Heart left ventricle (tissue), 16 donors: ENCODE results near the gene SLC26A11. TPM values are rescaled to one million over a fixed set of nuclear protein-coding genes. Genes with fewer than 3 reads are reported as not detected.

Experiments used
- ATAC-seq, 4 donors: fragments of 200-7000 bp; cut with Tn5 transposase; one replicate each; pipeline ENCODE4 v1.9.1; 2020 to 2022; ENCODE audit warnings: moderate library complexity in 4 of 4, mild to moderate bottlenecking in 3 of 4, moderate number of reproducible peaks in 1 of 4
- DNase-seq, 5 donors: peaks; one replicate each; pipeline ENCODE4 v3.0.0-alpha.2; 2020
- H3K27ac ChIP-seq, 12 donors: fragments of 200-600 bp; sonication (generic) in 4 of 12; one replicate each; pipeline versions ENCODE4 v1.5.0 to v1.8.0; 2016 to 2022; ENCODE audit warnings: mild to moderate bottlenecking in 2 of 12
- H3K27me3 ChIP-seq, 9 donors: fragments of 200-600 bp; sonication (generic) in 2 of 9; one replicate each; pipeline versions ENCODE4 v1.5.1 to v1.8.0; 2016 to 2022; ENCODE audit warnings: mild to moderate bottlenecking in 3 of 9
- H3K36me3 ChIP-seq, 9 donors: fragments of 200-600 bp; sonication (generic) in 2 of 9; one replicate each; pipeline versions ENCODE4 v1.5.0 to v1.8.0; 2018 to 2022; ENCODE audit warnings: mild to moderate bottlenecking in 2 of 9
- H3K4me1 ChIP-seq, 12 donors: fragments of 200-600 bp; sonication (generic) in 4 of 12; one replicate each; pipeline versions ENCODE4 v1.5.0 to v1.8.0; 2016 to 2022; ENCODE audit warnings: mild to moderate bottlenecking in 3 of 12
- H3K4me3 ChIP-seq, 12 donors: fragments of 200-600 bp; sonication (generic) in 4 of 12; one replicate each; pipeline versions ENCODE4 v1.5.0 to v1.8.0; 2017 to 2022; ENCODE audit warnings: mild to moderate bottlenecking in 9 of 12, moderate library complexity in 4 of 12
- H3K9me3 ChIP-seq, 12 donors: fragments of 200-600 bp; sonication (generic) in 4 of 12; one replicate each; pipeline versions ENCODE4 v1.5.0 to v1.8.0; 2016 to 2022; ENCODE audit warnings: mild to moderate bottlenecking in 1 of 12
- CTCF ChIP-seq, 12 donors: fragments of 200-600 bp; sonication (generic) in 4 of 12; IDR thresholded peaks; one replicate each; pipeline versions ENCODE4 v1.5.0 to v1.8.0; 2018 to 2022; ENCODE audit warnings: antibody characterized with exemption in 12 of 12, mild to moderate bottlenecking in 5 of 12
- POLR2A ChIP-seq, 2 donors: fragments of 450-650 bp; IDR thresholded peaks; one replicate each; pipeline ENCODE4 v1.6.1; 2017; ENCODE audit warnings: antibody characterized with exemption in 2 of 2, mild to moderate bottlenecking in 2 of 2, moderate library complexity in 2 of 2
- WGBS, 4 donors: extraction: QIAGEN DNeasy Blood & Tissue Kit in 2 of 4; methylation state at CpG; one replicate each; pipeline versions ENCODE4 v1.1.5 to v1.1.7; 2013 to 2018; 5-methylcytosine and 5-hydroxymethylcytosine counted together
- intact Hi-C, 10 donors: fragments of 100-400 bp; cut with DNase I; formaldehyde crosslinking; loops; one replicate each; pipeline versions ENCODE4 v1.11.1 to v1.14.2; 2022
- polyA plus RNA-seq, 2 donors: library from polyadenylated mRNA; stranded (reverse); fragments of 200-250 nt; gene quantifications; one replicate each; pipeline ENCODE4 v1.2.3, GENCODE V29; 2013
- total RNA-seq, 9 donors: library from RNA; depleted of rRNA in 2 of 9; stranded (reverse); fragments of >200 nt in 2 of 9; fragmentation: NEBNext Ultra II Directional in 3 of 9; extraction: Animal tissue kit (Norgen Biotek cat#: 25700) in 3 of 9; gene quantifications; one replicate each; pipeline versions ENCODE4 v1.1.0 to v1.2.4, GENCODE V29; 2016 to 2023
- donor health status: ischemic (EF 13 %, LVEDD 7.1; RV severe dilation, severe dysfunction).
- donor health status: healthy with polysubstance abuse.
- donor health status: DM: no; HTN: yes; CAD: no.
- donor health status: DM: no; HTN: no; CAD: no.
- donor health status: ischemic (EF 25% LVEDD 6.9; RV normal size, moderate dysfunction).
- donor health status: ischemic (EF 25% LVEDD 5.7; RV mildly dilated, moderate dysfunction).
- donor health status: healthy.
- donor health status: DM: yes; HTN: yes; CAD: no.
- donor health status: ischemic (EF 35%, LVEDD 5.7; RV mildly dilated, moderate dysfunction).
- donor health status: nonischemic (EF 11% LVEDD 7.7; RV severe dilation, severe dysfunction).
- donor health status: DM: yes; HTN: yes; CAD: no.
- donor health status: PGD.
- donor health status: ischemic (EF 29% LVEDD 5.4; RV normal size, mild dysfunction).
- donor health status: nonischemic (EF 23%, LVEDD 6.1; RV moderate dilation, normal function).

SLC26A11 gene
- total and polyA plus RNA-seq, 11 donors, result 2.4 to 13.0 (median 4.1) TPM

DNA sequence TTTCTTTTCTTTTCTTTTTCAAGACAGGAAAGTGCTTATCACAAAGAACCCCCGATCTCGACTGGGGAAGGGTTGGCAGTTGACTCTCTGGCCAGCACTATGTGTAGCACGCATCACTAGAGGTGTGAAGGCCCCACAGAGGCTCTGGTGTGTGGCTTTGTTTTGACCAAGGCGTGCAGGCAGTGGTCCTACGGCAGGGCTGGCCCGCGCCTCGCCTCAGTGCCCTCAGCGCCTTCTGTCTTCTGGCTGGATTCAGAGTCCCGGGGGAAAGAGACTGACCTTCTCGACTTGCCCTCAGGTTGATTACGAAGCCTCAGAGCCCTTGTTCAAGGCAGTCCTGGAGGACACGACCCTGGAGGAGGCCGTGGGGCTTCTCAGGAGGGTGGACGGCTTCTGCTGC, 18.8 kb upstream of the SLC26A11 start:
- no peaks in the 10 kb centered on the region for H3K9me3 ChIP-seq
- no peak for DNase-seq
- 84 to 93% (median 88%) methylated on average over 9 to 15 of the region's 15 CpGs for WGBS, 4 donors
- H3K27me3 ChIP-seq, result no peaks in the 10 kb centered on the region
- no peaks in the 10 kb centered on the region for H3K4me1 ChIP-seq
- intact Hi-C loops, result no loop called here
- H3K36me3 ChIP-seq, result no peaks in the 10 kb centered on the region
- TF ChIP-seq CTCF (IDR thresholded peaks at IDR 0.05), result no peak
- no peak for TF ChIP-seq POLR2A (IDR thresholded peaks at IDR 0.05)
- no peak overlapping the region for H3K27ac ChIP-seq
- ATAC-seq, result no peak
- H3K4me3 ChIP-seq, result no peak overlapping the region

DNA sequence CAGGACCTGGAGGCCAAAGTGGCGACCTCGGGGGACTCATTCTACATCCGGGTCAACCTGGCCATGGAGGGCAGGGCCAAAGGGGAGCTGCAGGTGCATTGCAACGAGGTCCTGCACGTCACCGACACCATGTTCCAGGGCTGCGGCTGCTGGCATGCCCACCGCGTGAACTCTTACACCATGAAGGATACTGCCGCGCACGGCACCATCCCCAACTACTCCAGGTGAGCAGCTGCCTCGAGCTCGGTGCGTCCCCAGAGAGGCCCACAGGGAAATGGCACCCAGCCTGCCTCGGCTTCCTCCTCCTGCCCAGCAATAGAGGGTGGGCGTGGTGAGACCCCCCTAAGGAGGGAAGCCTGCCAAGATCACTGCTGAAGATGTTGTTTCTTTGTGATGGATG, 18.0 kb upstream of the SLC26A11 start:
- 89 to 94% (median 92%) methylated on average over 10 to 17 of the region's 17 CpGs for WGBS, 4 donors

GRCh38 chr17:80203471-80203963, 16.7 kb upstream of the SLC26A11 start:
- H3K36me3 ChIP-seq, result peaks cover 0 to 7% (median 0%) of the 10 kb centered on the region in 9 donors
- DNase-seq, result no peak
- no peak overlapping the region for H3K27ac ChIP-seq
- TF ChIP-seq POLR2A (IDR thresholded peaks at IDR 0.05) (no peak), CTCF (IDR thresholded peaks at IDR 0.05) (no peak)
- H3K27me3 ChIP-seq, result no peaks in the 10 kb centered on the region
- no peaks in the 10 kb centered on the region for H3K4me1 ChIP-seq
- no peak overlapping the region for H3K4me3 ChIP-seq
- intact Hi-C loops, result no loop called here
- WGBS, 4 donors, result 84 to 97% (median 88%) methylated on average over 6 to 11 of the region's 11 CpGs
- no peaks in the 10 kb centered on the region for H3K9me3 ChIP-seq
- no peak for ATAC-seq

More for the DNA sequence above, 18.0 kb upstream of the SLC26A11 start:
- intact Hi-C loops, result no loop called here
- TF ChIP-seq CTCF (IDR thresholded peaks at IDR 0.05) (no peak), POLR2A (IDR thresholded peaks at IDR 0.05) (no peak)
- Histone ChIP-seq H3K4me1 (no peaks in the 10 kb centered on the region), H3K36me3 (no peaks in the 10 kb centered on the region), H3K27ac (no peak overlapping the region), H3K9me3 (no peaks in the 10 kb centered on the region), H3K4me3 (no peak overlapping the region), H3K27me3 (no peaks in the 10 kb centered on the region)
- DNase-seq (no peak), ATAC-seq (no peak)

DNA sequence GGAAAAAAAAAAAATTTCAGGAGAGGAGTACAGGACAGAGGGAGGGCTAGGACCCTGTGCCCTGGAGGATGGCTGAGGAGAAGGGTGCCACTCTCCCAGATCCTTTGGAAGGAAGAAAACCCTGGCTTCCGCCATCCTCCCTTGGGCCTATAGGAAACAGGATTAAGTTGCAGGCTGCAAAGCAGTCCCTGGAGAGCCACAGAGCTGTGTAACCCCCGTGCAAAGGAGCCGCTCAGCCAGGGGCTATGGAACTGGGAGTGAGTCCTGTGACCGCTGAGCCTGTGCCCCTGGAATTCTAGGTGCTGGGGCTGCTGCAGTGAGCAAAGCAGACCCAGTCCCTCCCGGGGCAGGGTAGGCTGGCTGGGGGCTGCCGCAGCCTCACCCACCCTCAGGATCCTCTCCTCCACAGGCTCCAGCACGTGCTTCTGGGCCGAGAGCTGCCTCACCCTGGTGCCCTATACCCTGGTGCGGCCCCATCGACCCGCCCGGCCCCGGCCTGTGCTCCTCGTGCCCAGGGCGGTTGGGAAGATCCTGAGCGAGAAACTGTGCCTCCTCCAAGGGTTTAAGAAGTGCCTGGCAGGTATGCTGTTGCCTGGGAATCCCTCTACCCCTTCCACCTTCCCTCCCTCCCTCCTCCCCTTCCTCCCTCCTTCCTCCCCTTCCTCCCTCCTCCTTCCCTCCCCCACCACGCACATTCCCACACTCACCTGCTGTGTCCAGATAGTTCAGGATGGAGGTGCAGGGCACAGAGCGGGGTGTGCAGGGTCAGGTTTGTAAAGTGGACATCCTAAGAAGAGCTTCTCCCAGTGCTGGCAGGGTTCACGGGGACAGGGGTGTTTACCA, 15.4 kb upstream of the SLC26A11 start:
- Histone ChIP-seq H3K36me3 (peaks cover 0 to 21% (median 4%) of the 10 kb centered on the region in 9 donors), H3K4me3 (no peak overlapping the region), H3K27me3 (no peaks in the 10 kb centered on the region), H3K4me1 (no peaks in the 10 kb centered on the region), H3K9me3 (no peaks in the 10 kb centered on the region), H3K27ac (no peak overlapping the region)
- ATAC-seq (no peak), DNase-seq (no peak)
- TF ChIP-seq POLR2A (IDR thresholded peaks at IDR 0.05), result no peak
- TF ChIP-seq CTCF (IDR thresholded peaks at IDR 0.05), result no peak
- intact Hi-C loops, result no loop called here
- WGBS, 4 donors, result 83 to 91% (median 87%) methylated on average over 19 of the region's 19 CpGs
